Measurements from ENCODE around the gene KIF4A. TPM values are rescaled to one million over a fixed set of nuclear protein-coding genes. Genes with fewer than 3 reads are reported as not detected.

The KIF4A gene
- total RNA-seq, 6 experiments from 2014 or later: 10.7 to 30.2 (median 25.8) TPM

- Mint-ChIP-seq H3K27me3 (ENCODE audit: insufficient read depth) (no peaks in the 10 kb centered on the region), H3K9me3 (no peaks in the 10 kb centered on the region), H3K4me1 (ENCODE audit: low read depth) (peaks cover 27% of the 10 kb centered on the region), H3K27ac (peak overlapping the region; percentile 91), H3K4me3 (peak overlapping the region; percentile 92), H3K36me3 (ENCODE audit: low read depth) (peaks cover 9% of the 10 kb centered on the region; the same call in 1 of the 2 replicates)
- DNase-seq: no peak
- no peak for TF ChIP-seq CTCF (IDR thresholded peaks at IDR 0.05)
Observed at GRCh38 chrX:70432936-70433847, 143.3 kb downstream of the KIF4A start.

GRCh38 chrX:70433848-70434351, 144.0 kb downstream of the KIF4A start:
- H3K9me3 Mint-ChIP-seq: no peaks in the 10 kb centered on the region
- peak; percentile 83 for TF ChIP-seq CTCF (IDR thresholded peaks at IDR 0.05)
- no peaks in the 10 kb centered on the region for H3K27me3 Mint-ChIP-seq (ENCODE audit: insufficient read depth)
- H3K4me1 Mint-ChIP-seq (ENCODE audit: low read depth): peaks cover 34% of the 10 kb centered on the region
- H3K27ac Mint-ChIP-seq: peak overlapping the region; percentile 91
- H3K4me3 Mint-ChIP-seq: peak overlapping the region; percentile 92
- H3K36me3 Mint-ChIP-seq (ENCODE audit: low read depth): peaks cover 10% of the 10 kb centered on the region; the same call in 1 of the 2 replicates
- peak; percentile 27 for DNase-seq

DNA sequence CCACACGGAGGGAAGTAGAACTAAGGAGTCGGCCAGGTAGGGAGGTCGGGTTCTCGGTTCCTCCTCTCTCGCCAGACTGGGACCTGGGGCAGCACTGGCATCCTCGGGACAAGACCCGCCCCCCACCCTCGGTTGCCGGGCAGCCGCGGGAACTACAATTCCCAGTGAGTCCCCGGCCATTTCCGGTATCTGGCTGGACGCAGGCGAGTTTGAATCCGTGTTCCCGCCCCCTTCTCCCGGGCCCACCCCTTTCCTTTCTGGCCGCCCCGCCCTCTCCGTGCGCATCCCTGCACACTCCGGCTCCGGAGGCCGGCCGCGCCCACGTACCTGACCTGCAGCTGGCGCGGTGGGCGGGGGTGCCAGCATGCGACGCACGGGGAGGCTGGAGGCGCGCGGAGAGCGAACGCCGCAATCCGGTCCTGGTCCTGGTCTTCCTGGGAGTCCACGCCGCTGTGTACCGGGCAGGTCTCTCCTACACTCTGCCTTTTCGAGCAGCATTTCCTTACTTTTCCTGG, 144.5 kb downstream of the KIF4A start:
- Mint-ChIP-seq H3K27ac (peak overlapping the region; percentile 91), H3K4me1 (ENCODE audit: low read depth) (peaks cover 39% of the 10 kb centered on the region), H3K9me3 (no peaks in the 10 kb centered on the region)

DNA sequence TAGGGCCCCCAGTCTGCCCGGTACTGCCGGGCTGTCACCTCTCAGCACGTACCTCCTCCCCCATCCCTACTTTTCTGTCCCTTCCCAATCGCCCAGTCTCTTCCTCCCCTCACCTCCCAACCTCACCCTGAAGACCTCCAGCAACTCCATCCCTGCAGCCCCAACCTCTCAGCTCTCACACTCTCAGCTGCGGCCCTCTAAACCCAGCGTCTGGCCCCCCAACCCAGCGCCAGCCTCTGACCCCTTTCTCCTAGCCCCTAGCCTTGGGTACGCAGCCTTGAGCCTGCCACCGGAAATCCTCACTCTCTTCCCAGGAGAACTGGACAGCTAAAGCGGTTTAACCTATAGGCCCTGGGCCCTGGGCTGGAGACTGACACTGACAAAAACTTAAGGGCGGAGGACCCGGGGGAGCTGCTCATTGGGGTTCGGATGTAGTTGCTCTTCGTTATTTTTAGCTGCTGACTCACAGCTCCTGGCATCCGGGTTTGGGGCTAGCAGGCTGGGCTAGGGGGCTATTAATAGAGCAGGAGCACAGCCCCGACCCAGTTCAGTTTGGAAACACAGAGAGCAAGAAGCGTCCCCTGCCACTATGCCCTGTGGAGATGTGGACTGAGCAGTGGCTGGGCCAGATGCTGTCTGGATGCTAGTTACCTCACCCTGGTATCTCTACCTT, 145.1 kb downstream of the KIF4A start:
- no peak for TF ChIP-seq CTCF (IDR thresholded peaks at IDR 0.05)
- peak overlapping the region; percentile 83 for H3K27ac Mint-ChIP-seq
- H3K36me3 Mint-ChIP-seq (ENCODE audit: low read depth): peaks cover 10% of the 10 kb centered on the region; the same call in 1 of the 2 replicates
- H3K9me3 Mint-ChIP-seq: no peaks in the 10 kb centered on the region
- H3K4me3 Mint-ChIP-seq: peak overlapping the region; percentile 92
- peak; percentile 68 for DNase-seq
- H3K27me3 Mint-ChIP-seq (ENCODE audit: insufficient read depth): no peaks in the 10 kb centered on the region
- H3K4me1 Mint-ChIP-seq (ENCODE audit: low read depth): peaks cover 41% of the 10 kb centered on the region

More for the DNA sequence above, 144.5 kb downstream of the KIF4A start:
- no peaks in the 10 kb centered on the region for H3K27me3 Mint-ChIP-seq (ENCODE audit: insufficient read depth)
- DNase-seq: peak; percentile 67
- peaks cover 10% of the 10 kb centered on the region; the same call in 1 of the 2 replicates for H3K36me3 Mint-ChIP-seq (ENCODE audit: low read depth)
- TF ChIP-seq CTCF (IDR thresholded peaks at IDR 0.05): no peak
- peak overlapping the region; percentile 92 for H3K4me3 Mint-ChIP-seq

- peak; percentile 34; the same call in 1 of the 2 replicates for TF ChIP-seq CTCF (IDR thresholded peaks at IDR 0.05)
- H3K27me3 Mint-ChIP-seq (ENCODE audit: insufficient read depth): no peaks in the 10 kb centered on the region; the same call in 1 of the 2 replicates
- peaks cover 10% of the 10 kb centered on the region; the same call in 1 of the 2 replicates for H3K36me3 Mint-ChIP-seq (ENCODE audit: low read depth)
- no peak overlapping the region for H3K4me3 Mint-ChIP-seq
- DNase-seq: no peak
- peaks cover 41% of the 10 kb centered on the region for H3K4me1 Mint-ChIP-seq (ENCODE audit: low read depth)
- H3K9me3 Mint-ChIP-seq: no peaks in the 10 kb centered on the region
- peak overlapping the region; percentile 58; the same call in 1 of the 2 replicates for H3K27ac Mint-ChIP-seq
Observed at GRCh38 chrX:70436343-70436742, 146.4 kb downstream of the KIF4A start.
